Parathyroid adenoma (tissue), 2 donors: ENCODE results near the gene ACYP1.

Experiments used
- H2AFZ ChIP-seq: fragments of 300-600 bp; sonication (generic); one replicate; pipeline ENCODE4 v1.7.0; 2017; ENCODE audit warnings: antibody characterized with exemption, mild to moderate bottlenecking
- H3K27ac ChIP-seq: fragments of 300-600 bp; sonication (generic); one replicate; pipeline ENCODE4 v1.7.0; 2017
- H3K27me3 ChIP-seq: fragments of 300-600 bp; sonication (generic); one replicate; pipeline ENCODE4 v1.7.0; 2017; ENCODE audit warnings: low read length; ENCODE audit not compliant: control insufficient read depth, insufficient read depth
- H3K36me3 ChIP-seq: fragments of 300-600 bp; sonication (generic); one replicate; pipeline ENCODE4 v1.7.0; 2017; ENCODE audit warnings: low read length; ENCODE audit not compliant: control insufficient read depth, insufficient read depth
- H3K4me1 ChIP-seq: fragments of 300-600 bp; sonication (generic); one replicate; pipeline ENCODE4 v1.7.0; 2017; ENCODE audit warnings: control low read depth
- H3K4me2 ChIP-seq: fragments of 300-600 bp; sonication (generic); one replicate; pipeline ENCODE4 v1.7.0; 2017; ENCODE audit warnings: low read length
- H3K4me3 ChIP-seq: fragments of 300-600 bp; sonication (generic); one replicate; pipeline ENCODE4 v1.7.0; 2017; ENCODE audit warnings: low read depth, low read length
- H3K79me2 ChIP-seq: fragments of 300-600 bp; sonication (generic); one replicate; pipeline ENCODE4 v1.7.0; 2017; ENCODE audit warnings: control low read depth
- H3K9ac ChIP-seq: fragments of 300-600 bp; sonication (generic); one replicate; pipeline ENCODE4 v1.7.0; 2017; ENCODE audit warnings: mild to moderate bottlenecking
- H3K9me3 ChIP-seq: fragments of 300-600 bp; sonication (generic); one replicate; pipeline ENCODE4 v1.7.0; 2017; ENCODE audit warnings: low read length; ENCODE audit not compliant: control insufficient read depth
- CTCF ChIP-seq: fragments of 300-600 bp; sonication (generic); IDR thresholded peaks from one replicate; pipeline ENCODE4 v1.7.0; 2017; ENCODE audit warnings: antibody characterized with exemption, mild to moderate bottlenecking
- donor health status: primary hyperparathyroidism.

The ACYP1 gene

DNA sequence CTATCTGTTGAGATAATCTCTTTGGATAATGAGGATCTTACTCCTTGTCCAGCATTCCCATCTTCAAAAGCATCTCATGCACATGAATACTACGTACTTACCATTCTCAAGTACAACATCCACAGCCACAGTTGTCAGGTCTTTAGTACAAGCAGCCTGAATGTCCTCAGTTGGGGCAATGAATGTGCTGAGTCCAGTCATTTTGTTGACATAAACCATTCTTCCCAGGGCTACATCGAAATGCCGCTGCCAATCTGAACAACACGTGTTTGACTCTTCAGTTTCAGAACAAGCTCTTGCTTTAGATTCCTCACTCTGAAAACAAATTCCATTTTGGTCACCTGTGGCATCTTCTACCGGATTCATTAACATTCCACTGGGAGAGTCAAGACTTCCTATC is 17.5 kb downstream of the ACYP1 start:
- Histone ChIP-seq H3K36me3 (no peaks in the 10 kb centered on the region), H3K79me2 (peaks cover 6% of the 10 kb centered on the region), H3K27me3 (no peaks in the 10 kb centered on the region), H3K4me1 (peaks cover 3% of the 10 kb centered on the region), H3K4me2 (no peak overlapping the region), H3K9ac (no peak overlapping the region), H3K4me3 (no peak overlapping the region), H3K9me3 (no peaks in the 10 kb centered on the region), H2AFZ (no peak overlapping the region), H3K27ac (no peak overlapping the region)
- no peak for TF ChIP-seq CTCF

- no peak overlapping the region for H3K4me3 ChIP-seq
- no peak overlapping the region for H2AFZ ChIP-seq
- no peak overlapping the region for H3K9ac ChIP-seq
- H3K4me2 ChIP-seq, result peak overlapping the region; percentile 26
- no peak overlapping the region for H3K27ac ChIP-seq
- H3K36me3 ChIP-seq, result no peaks in the 10 kb centered on the region
- TF ChIP-seq CTCF, result no peak
- H3K27me3 ChIP-seq, result no peaks in the 10 kb centered on the region
- H3K4me1 ChIP-seq, result no peaks in the 10 kb centered on the region
- peaks cover 3% of the 10 kb centered on the region for H3K79me2 ChIP-seq
- H3K9me3 ChIP-seq, result no peaks in the 10 kb centered on the region
Observed at GRCh38 chr14:75044752-75045151, 19.1 kb downstream of the ACYP1 start.

DNA sequence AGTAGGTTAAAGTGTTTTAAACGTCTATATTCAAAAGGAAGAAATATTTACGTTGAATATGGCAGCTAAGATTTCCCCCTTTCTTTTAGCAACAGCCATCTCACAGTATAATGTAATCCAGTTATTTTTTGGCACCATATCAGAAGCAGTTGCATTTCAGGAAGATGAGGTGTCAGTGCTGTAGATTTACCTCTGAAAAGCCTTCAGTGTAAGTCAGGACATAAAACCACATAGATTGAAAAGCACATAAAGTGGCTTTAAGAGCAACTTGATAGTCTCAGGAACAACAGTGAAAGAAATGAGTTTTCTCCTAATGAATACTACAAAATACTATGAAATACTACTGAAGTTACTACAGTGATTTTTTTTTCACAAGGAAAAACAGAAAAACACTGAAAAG is 19.5 kb downstream of the ACYP1 start:
- H3K79me2 ChIP-seq, result peaks cover 3% of the 10 kb centered on the region
- no peaks in the 10 kb centered on the region for H3K27me3 ChIP-seq
- H2AFZ ChIP-seq, result no peak overlapping the region
- no peaks in the 10 kb centered on the region for H3K4me1 ChIP-seq
- H3K4me2 ChIP-seq, result no peak overlapping the region
- H3K36me3 ChIP-seq, result no peaks in the 10 kb centered on the region
- TF ChIP-seq CTCF, result no peak
- no peak overlapping the region for H3K27ac ChIP-seq
- no peaks in the 10 kb centered on the region for H3K9me3 ChIP-seq
- H3K9ac ChIP-seq, result no peak overlapping the region
- H3K4me3 ChIP-seq, result no peak overlapping the region

DNA sequence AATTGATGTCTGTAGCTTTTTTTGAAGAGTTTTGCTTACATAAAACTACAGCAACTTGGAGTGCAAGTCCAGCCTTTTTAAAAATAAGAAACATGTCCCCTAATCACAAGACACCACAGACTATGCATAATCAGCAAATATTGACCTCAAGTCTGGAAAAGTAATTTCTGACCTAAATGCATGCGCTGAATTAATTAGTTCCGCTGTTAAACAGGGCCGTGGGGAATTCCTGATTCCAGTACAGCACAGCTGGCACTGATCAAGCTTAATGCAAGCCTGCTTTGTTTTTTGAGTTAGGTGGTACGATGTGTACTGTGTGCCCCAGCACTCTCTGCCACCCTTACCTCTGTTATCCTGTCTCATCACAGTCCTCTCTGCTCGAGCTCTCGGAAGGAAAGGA is 21.8 kb downstream of the ACYP1 start:
- Histone ChIP-seq H3K4me3 (no peak overlapping the region), H2AFZ (no peak overlapping the region), H3K4me1 (no peaks in the 10 kb centered on the region), H3K79me2 (peaks cover 3% of the 10 kb centered on the region), H3K9me3 (no peaks in the 10 kb centered on the region), H3K4me2 (no peak overlapping the region), H3K36me3 (no peaks in the 10 kb centered on the region), H3K27ac (no peak overlapping the region), H3K9ac (no peak overlapping the region), H3K27me3 (no peaks in the 10 kb centered on the region)
- TF ChIP-seq CTCF, result no peak

- no peaks in the 10 kb centered on the region for H3K36me3 ChIP-seq
- no peak overlapping the region for H3K4me3 ChIP-seq
- H3K27me3 ChIP-seq, result no peaks in the 10 kb centered on the region
- H3K4me1 ChIP-seq, result no peaks in the 10 kb centered on the region
- no peak overlapping the region for H3K4me2 ChIP-seq
- no peak overlapping the region for H2AFZ ChIP-seq
- H3K9ac ChIP-seq, result no peak overlapping the region
- H3K27ac ChIP-seq, result no peak overlapping the region
- TF ChIP-seq CTCF, result no peak
- no peaks in the 10 kb centered on the region for H3K9me3 ChIP-seq
- H3K79me2 ChIP-seq, result no peaks in the 10 kb centered on the region
Observed at GRCh38 chr14:75041613-75042012, 22.2 kb downstream of the ACYP1 start.
